ENCODE measurements around the gene SH2D3A.
"Not testable (repeated sequence)": the region's sequence is repeated elsewhere in the genome, so short reads cannot be mapped to it uniquely, and the experiment has no call there.

Gene SH2D3A

GRCh38 chr19:6719540-6719861 lies 47.7 kb downstream of the SH2D3A start:
- DNase-seq, result no peak

- DNase-seq, result no peak
These were observed 48.3 kb downstream of the SH2D3A start for GRCh38 chr19:6718741-6719539.

GRCh38 chr19:6718111-6718740 lies 49.0 kb downstream of the SH2D3A start:
- no peak for DNase-seq

- no peak for DNase-seq
These were observed 49.7 kb downstream of the SH2D3A start for GRCh38 chr19:6717441-6717971.

- no peak for DNase-seq
These were observed 50.2 kb downstream of the SH2D3A start for GRCh38 chr19:6717036-6717435.

- DNase-seq, result no peak
These were observed 50.6 kb downstream of the SH2D3A start for GRCh38 chr19:6716610-6716970.

GRCh38 chr19:6714749-6715555 lies 52.3 kb downstream of the SH2D3A start:
- DNase-seq, result no peak

- DNase-seq, result no peak
These were observed 53.2 kb downstream of the SH2D3A start for GRCh38 chr19:6713773-6714692.

GRCh38 chr19:6712692-6713670 lies 54.3 kb downstream of the SH2D3A start:
- no peak for DNase-seq

- DNase-seq, result no peak
These were observed 55.0 kb downstream of the SH2D3A start for GRCh38 chr19:6712231-6712630.

GRCh38 chr19:6711605-6712004 lies 55.6 kb downstream of the SH2D3A start:
- no peak for DNase-seq

- no peak for DNase-seq
These were observed 56.2 kb downstream of the SH2D3A start for GRCh38 chr19:6711078-6711361.

- no peak for DNase-seq
These were observed 56.8 kb downstream of the SH2D3A start for GRCh38 chr19:6710273-6711077.

GRCh38 chr19:6709549-6709948 lies 57.7 kb downstream of the SH2D3A start:
- DNase-seq, result no peak

- DNase-seq, result not testable (repeated sequence)
These were observed 58.3 kb downstream of the SH2D3A start for GRCh38 chr19:6708913-6709312.

GRCh38 chr19:6708346-6708745 lies 58.9 kb downstream of the SH2D3A start:
- DNase-seq, result no peak

GRCh38 chr19:6707658-6708018 lies 59.6 kb downstream of the SH2D3A start:
- no peak for DNase-seq

GRCh38 chr19:6707011-6707657 lies 60.1 kb downstream of the SH2D3A start:
- no peak for DNase-seq

GRCh38 chr19:6706633-6706958 lies 60.6 kb downstream of the SH2D3A start:
- no peak for DNase-seq

GRCh38 chr19:6705931-6706632 lies 61.2 kb downstream of the SH2D3A start:
- DNase-seq, result no peak

Measured in femur (tissue), 1 donor.